Mucosa of stomach (tissue), 1 donor: Measurements from ENCODE around the gene NSMCE4A.
A peak's percentile ranks its signal among the peaks of the same experiment; 100 is the strongest.
"Not testable (repeated sequence)": the region's sequence is repeated elsewhere in the genome, so short reads cannot be mapped to it uniquely, and the experiment has no call there.

Experiments used
- H3K27me3 ChIP-seq: one replicate; pipeline ENCODE4 v1.7.0; 2013; ENCODE audit warnings: mild to moderate bottlenecking, low read length; ENCODE audit not compliant: control insufficient read depth, insufficient read depth
- H3K36me3 ChIP-seq: one replicate; pipeline ENCODE4 v1.7.0; 2013; ENCODE audit warnings: low read length; ENCODE audit not compliant: control insufficient read depth, insufficient read depth
- H3K4me1 ChIP-seq: one replicate; pipeline ENCODE4 v1.7.0; 2013; ENCODE audit warnings: mild to moderate bottlenecking, low read length; ENCODE audit not compliant: control insufficient read depth, insufficient read depth
- H3K4me3 ChIP-seq: one replicate; pipeline ENCODE4 v1.7.0; 2013; ENCODE audit warnings: low read length
- H3K9ac ChIP-seq: one replicate; pipeline ENCODE4 v1.7.0; 2013; ENCODE audit warnings: mild to moderate bottlenecking, low read length, moderate library complexity
- H3K9me3 ChIP-seq: one replicate; pipeline ENCODE4 v1.7.0; 2013; ENCODE audit warnings: mild to moderate bottlenecking, low read length, moderate library complexity; ENCODE audit not compliant: control insufficient read depth
- donor health status: Pancreatic carcinoma.

The NSMCE4A gene

DNA sequence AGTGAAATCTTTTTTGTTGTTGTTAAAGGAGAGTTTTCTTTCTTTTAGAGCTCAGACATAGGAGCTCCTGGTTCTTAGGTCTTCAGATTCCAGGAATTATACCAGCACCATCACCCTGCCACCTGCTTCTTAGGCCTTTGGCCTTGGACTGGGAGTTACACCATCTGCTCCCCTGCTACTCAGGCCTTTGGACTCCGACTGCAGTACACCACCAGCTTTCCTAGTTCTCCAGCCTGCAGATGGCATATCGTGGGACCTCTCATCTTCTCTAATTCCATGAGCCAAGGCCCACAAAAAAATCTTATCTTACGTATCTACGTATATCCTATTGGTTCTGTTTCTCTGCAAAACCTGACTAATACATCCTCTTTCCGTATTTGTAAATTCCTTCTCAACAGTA is 8.8 kb upstream of the NSMCE4A start:
- Histone ChIP-seq H3K4me1 (peaks cover 4% of the 10 kb centered on the region), H3K36me3 (no peaks in the 10 kb centered on the region), H3K9ac (no peak overlapping the region), H3K9me3 (peaks cover 6% of the 10 kb centered on the region), H3K4me3 (no peak overlapping the region), H3K27me3 (no peaks in the 10 kb centered on the region)

DNA sequence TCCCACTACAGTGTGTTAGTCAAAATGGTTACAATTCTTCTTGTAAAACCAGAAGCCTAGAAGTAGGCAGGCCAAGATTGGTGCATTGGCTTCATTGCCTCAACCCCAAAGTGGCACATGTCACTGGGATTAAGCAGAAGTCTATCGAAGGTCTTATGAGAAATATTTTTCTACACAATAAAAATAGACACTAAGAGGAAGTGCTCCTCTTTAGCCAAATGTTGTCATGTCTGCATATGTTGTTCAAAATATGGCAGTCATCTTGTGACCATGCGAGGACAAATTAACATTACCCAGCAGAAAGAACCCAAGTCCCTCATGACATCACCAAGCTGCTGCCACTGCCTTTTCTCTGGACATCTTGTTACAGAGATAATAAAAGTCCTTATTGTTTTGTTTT is 6.3 kb upstream of the NSMCE4A start:
- Histone ChIP-seq H3K9ac (no peak overlapping the region), H3K27me3 (no peaks in the 10 kb centered on the region), H3K4me3 (no peak overlapping the region), H3K36me3 (no peaks in the 10 kb centered on the region), H3K4me1 (no peaks in the 10 kb centered on the region), H3K9me3 (peaks cover 6% of the 10 kb centered on the region)

DNA sequence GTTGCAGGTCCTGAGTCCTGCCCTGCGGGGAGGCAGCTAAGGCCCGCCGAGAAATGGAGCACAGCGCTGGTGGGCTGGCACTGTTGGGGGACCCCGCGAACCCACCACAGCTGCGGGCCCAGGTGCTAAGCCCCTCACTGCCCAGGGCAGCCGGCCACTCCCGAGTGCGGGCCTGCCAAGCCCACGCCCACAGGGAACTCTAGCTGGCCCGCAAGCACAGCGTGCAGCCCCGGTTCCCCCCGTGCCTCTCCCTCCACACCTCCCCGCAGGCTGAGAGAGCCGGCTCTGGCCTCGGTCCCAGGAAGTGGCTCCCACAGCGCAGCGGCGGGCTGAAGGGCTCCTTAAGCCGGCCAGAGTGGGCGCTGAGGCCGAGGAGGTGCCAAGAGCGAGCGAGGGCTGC is 3.5 kb upstream of the NSMCE4A start:
- no peaks in the 10 kb centered on the region for H3K27me3 ChIP-seq
- H3K36me3 ChIP-seq: no peaks in the 10 kb centered on the region
- no peak overlapping the region for H3K4me3 ChIP-seq
- no peak overlapping the region for H3K9ac ChIP-seq
- H3K9me3 ChIP-seq: no peaks in the 10 kb centered on the region
- no peaks in the 10 kb centered on the region for H3K4me1 ChIP-seq

DNA sequence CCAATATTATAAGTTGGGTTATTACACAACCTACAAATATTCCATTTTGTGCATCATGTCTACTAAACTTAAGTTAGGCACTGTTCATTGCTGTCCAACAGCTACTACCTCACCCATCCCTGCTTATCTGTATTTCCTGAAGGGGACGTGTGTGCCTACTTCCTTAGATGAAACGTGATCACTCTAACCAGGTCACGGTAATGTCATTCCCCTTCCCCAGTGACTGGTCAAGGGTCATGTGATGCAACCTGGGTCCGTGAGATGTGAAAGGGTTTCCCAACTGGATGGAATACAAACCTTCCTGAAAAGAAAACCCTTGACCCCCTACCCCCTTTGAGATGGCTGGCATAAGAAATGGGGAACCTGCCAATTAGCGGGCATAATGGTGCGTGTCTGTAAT is 1.6 kb upstream of the NSMCE4A start:
- Histone ChIP-seq H3K27me3 (no peaks in the 10 kb centered on the region), H3K4me1 (peaks cover 5% of the 10 kb centered on the region), H3K9ac (no peak overlapping the region), H3K36me3 (no peaks in the 10 kb centered on the region), H3K9me3 (no peaks in the 10 kb centered on the region), H3K4me3 (no peak overlapping the region)

DNA sequence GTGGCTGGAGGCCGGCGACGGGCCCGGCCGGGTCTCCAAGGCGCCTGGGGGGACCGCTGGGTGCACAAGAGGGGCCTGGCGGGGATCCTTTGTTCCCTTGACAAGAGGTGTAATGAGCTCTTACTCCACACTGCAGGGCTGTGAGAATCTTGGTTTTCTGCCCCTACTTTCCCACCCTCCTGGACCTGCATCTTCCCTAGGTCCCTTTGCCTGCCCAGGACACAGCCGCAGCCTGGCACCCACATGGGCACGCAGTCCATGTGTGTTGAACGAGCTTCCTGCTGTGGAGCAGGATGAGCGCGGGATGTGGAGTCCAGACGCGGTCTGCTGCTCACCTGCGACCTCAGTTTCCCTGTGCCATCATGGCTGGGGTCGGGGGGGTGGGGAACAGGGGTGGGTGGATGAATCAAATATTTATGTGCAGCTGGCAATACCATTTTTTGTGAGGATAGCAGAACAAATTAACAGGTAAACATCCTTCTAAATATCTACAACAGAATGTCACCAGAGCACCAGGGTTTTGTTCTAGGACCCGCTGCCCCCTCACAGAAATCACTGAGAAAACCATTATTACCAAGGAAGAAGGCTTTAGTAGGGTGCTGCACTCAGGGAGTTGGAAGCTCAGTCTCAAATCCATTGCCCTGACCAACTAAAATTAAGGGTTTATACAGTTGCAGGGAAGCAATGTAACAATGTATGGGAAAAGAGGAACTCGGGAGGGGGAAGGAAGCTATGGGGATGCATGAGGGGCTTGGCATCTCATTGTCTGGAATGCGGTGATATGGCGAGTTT is 474 bp upstream of the NSMCE4A start:
- no peaks in the 10 kb centered on the region for H3K27me3 ChIP-seq
- H3K9me3 ChIP-seq: no peaks in the 10 kb centered on the region
- H3K4me3 ChIP-seq: no peak overlapping the region
- H3K4me1 ChIP-seq: peaks cover 5% of the 10 kb centered on the region
- H3K36me3 ChIP-seq: no peaks in the 10 kb centered on the region
- peak overlapping the region; percentile 99 for H3K9ac ChIP-seq

DNA sequence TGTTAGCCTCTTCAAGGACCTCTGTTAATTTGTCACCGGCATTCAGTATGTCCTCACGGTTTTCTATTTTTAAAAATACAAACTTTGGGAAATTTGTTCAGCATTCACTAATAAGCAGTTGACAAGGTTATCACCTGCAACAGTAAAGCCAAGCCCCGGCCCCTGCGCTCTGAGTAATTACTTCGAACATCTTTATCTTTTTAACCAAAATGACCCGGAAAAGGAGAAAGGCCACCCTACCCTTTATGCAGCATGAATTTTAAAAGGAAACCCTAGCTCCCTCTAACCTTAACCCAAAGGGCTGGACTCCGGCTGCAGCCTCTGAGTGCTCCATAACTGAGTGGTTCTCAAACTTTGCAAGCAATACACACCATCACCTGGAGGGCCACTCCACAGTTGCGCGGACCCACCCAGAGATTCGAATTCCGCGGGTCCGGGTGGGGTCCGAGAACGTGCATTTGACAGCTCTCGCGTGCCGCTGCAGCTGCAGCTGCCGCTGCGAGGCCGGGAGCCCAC is 940 bp downstream of the NSMCE4A start:
- Histone ChIP-seq H3K4me1 (peaks cover 5% of the 10 kb centered on the region), H3K9me3 (no peaks in the 10 kb centered on the region), H3K27me3 (no peaks in the 10 kb centered on the region), H3K4me3 (peak overlapping the region; percentile 89), H3K9ac (peak overlapping the region; percentile 99), H3K36me3 (no peaks in the 10 kb centered on the region)

DNA sequence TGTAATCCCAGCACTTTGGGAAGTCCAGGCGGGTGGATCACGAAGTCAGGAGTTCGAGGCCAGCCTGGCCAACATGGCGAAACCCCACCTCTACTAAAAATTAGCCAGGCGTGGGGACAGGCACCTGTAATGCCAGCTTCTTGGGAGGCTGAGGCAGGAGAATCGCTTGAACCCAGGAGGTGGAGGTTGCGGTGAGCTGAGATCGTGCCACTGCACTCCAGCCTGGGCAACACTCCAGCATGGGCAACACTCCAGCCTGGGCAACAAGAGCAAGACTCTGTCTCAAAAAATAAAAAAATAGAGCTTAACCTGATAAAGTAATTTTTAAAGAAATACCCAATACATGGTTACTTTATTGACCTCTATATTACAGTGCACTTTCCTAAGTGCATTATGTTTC is 5.9 kb downstream of the NSMCE4A start:
- H3K4me1 ChIP-seq, H3K36me3 ChIP-seq, H3K4me3 ChIP-seq, H3K27me3 ChIP-seq, H3K9ac ChIP-seq, H3K9me3 ChIP-seq: not testable (repeated sequence)

DNA sequence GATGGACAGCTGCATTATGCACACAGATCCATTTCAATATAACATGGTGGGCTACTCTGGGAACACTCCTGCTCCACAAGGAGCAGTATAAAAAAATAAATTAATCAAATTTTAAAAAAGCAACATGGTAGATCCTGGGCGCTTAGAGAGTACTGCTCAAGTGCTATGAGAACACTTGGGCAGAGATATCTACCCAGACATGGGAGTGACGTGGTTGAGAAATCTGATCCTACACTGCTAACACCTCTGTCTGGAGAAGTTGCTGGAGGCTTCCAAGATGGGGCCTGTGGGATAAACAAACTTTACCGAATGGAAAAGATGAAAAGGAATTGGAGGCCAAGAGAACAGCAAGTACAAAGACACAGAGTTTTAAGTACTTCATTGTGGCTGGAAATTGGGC is 9.0 kb downstream of the NSMCE4A start:
- Histone ChIP-seq H3K36me3 (peaks cover 8% of the 10 kb centered on the region), H3K9ac (no peak overlapping the region), H3K9me3 (no peaks in the 10 kb centered on the region), H3K4me1 (no peaks in the 10 kb centered on the region), H3K4me3 (no peak overlapping the region), H3K27me3 (no peaks in the 10 kb centered on the region)

DNA sequence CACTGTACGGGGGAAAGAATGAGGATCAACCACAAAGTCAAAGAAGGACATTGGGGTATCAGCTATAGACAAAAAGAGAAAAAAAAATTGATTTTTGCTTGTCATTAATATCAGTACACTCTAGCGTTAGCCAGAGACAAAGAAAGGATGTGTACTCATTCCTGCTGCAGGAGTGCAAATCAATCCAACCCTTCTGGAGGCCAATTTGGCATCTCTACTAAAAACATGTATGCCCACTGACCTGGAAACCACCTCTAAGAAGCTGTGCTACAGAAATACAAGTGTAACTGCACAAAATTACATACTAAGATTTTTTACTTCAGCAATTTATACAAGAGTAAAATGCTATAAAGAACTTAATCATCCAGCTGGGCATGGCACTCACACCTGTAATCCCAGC is 13.6 kb downstream of the NSMCE4A start:
- Histone ChIP-seq H3K36me3 (peaks cover 8% of the 10 kb centered on the region), H3K4me3 (no peak overlapping the region), H3K9me3 (no peaks in the 10 kb centered on the region), H3K27me3 (no peaks in the 10 kb centered on the region), H3K9ac (no peak overlapping the region), H3K4me1 (no peaks in the 10 kb centered on the region)

DNA sequence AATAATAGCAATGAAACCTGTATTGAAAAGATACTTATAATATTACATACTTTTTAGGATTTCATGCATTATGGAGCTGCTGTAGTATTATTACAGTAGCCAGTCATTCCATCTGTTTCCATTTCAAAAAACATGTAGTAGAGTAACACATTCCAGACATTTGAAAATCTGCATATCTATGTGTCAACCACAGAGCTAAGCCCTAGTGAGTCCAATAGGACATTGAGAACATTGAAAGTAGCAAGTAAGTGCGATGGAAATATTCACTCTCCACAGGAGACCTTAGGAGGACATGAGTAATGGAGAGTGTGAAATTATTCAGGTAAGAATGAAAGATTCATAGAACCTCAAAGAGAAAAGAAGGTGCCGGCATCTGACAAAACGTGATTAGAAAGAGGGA is 15.3 kb downstream of the NSMCE4A start:
- Histone ChIP-seq H3K36me3 (peaks cover 3% of the 10 kb centered on the region), H3K9me3 (no peaks in the 10 kb centered on the region), H3K9ac (no peak overlapping the region), H3K4me3 (no peak overlapping the region), H3K27me3 (no peaks in the 10 kb centered on the region), H3K4me1 (no peaks in the 10 kb centered on the region)

DNA sequence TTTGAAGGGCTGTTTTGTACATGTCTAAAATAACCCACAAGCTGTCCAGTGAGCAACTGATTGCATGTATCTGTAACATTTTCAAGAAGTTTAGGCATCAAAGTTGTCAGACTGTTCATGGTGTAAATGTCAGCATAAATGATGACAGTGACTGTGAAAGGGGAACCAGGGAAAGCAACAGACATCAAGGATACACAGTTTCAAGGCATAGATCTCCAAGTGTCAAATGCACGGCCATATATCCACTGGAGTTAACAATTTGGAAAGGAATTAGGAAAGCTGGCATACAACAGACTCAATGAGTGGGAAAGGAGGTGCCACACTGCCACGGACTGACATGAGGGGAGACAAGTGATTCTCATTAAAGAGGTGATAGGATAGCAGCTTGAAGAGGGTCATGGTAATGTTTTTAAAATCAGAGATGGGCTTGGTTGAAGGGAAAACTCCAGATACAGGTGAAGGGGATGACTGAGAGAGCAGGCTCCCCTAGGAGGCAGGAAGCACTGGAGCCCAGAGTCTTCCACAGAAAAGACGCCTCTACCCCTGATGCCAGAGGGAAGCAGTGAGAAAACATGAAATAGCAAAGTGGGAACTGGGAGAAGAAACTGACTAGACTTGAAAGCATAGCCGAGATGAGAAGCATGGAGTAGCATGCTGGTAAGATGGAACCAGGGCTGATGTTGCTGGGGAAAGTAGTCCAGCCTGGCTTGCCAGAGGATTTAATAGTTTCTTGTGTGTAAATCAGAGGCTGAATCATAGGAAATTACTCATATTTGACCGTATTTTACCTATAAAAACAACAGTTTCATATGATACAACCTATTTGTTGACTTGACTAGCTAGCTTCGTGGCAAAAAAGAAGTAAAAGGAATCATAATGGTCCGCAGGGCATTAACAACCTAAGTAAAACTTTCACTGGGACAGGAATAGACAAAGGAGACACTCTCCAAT is 18.6 kb downstream of the NSMCE4A start:
- Histone ChIP-seq H3K4me1 (no peaks in the 10 kb centered on the region), H3K9me3 (no peaks in the 10 kb centered on the region), H3K4me3 (no peak overlapping the region), H3K36me3 (peaks cover 3% of the 10 kb centered on the region), H3K9ac (no peak overlapping the region), H3K27me3 (no peaks in the 10 kb centered on the region)

DNA sequence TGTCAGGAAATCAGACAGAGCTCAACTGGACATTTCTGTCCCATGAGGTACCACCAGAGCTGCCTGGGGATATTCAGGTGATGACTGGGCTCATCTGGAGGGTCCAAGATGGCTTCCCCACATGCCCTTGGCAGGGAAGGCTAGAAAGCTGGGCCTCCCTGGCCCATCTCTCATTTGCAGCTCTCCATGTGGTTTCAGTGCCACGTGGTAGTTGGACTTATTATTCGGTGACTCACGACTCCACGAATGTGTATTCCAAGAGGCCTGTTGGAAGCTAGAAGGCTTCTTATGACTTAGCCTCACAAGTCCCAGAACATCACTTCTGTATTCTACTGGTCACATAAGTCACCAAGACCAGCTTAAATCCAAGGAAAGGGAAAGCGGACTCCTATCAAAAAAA is 22.8 kb downstream of the NSMCE4A start:
- Histone ChIP-seq H3K4me1 (peaks cover 13% of the 10 kb centered on the region), H3K27me3 (no peaks in the 10 kb centered on the region), H3K4me3 (no peak overlapping the region), H3K9me3 (no peaks in the 10 kb centered on the region), H3K9ac (no peak overlapping the region), H3K36me3 (peaks cover 3% of the 10 kb centered on the region)
